HEK293 (cell line): ENCODE data around the gene BAIAP2.

ENCODE experiments used
- CTCF ChIP-seq: fragments of 450-650 bp; formaldehyde crosslinking; IDR thresholded peaks from 2 replicates; pipeline ENCODE4 v1.5.1; 2016; ENCODE audit warnings: missing biosample characterization, missing genetic modification characterization
- GLIS1 ChIP-seq: fragments of 450-650 bp; formaldehyde crosslinking; IDR thresholded peaks from 2 replicates; pipeline ENCODE4 v1.5.1; 2016; ENCODE audit warnings: missing biosample characterization, missing genetic modification characterization
- PRDM10 ChIP-seq: fragments of 450-650 bp; formaldehyde crosslinking; IDR thresholded peaks from 2 replicates; pipeline ENCODE4 v1.5.1; 2016; ENCODE audit warnings: missing biosample characterization, missing genetic modification characterization
- SP3 ChIP-seq: fragments of 450-650 bp; formaldehyde crosslinking; IDR thresholded peaks from 2 replicates; pipeline ENCODE4 v1.5.1; 2016; ENCODE audit warnings: missing biosample characterization, missing genetic modification characterization
- YY1 ChIP-seq: fragments of 450-650 bp; formaldehyde crosslinking; IDR thresholded peaks from 2 replicates; pipeline ENCODE4 v1.5.1; 2018; ENCODE audit warnings: missing biosample characterization, missing genetic modification characterization
- ZBTB26 ChIP-seq: fragments of 450-650 bp; formaldehyde crosslinking; optimal IDR thresholded peaks from 2 replicates; pipeline ENCODE3; 2016; ENCODE audit warnings: missing biosample characterization, mild to moderate bottlenecking, missing genetic modification characterization
- ZBTB7A ChIP-seq: fragments of 450-650 bp; formaldehyde crosslinking; IDR thresholded peaks from 2 replicates; pipeline ENCODE4 v1.5.1; 2016; ENCODE audit warnings: low read depth, missing biosample characterization, missing genetic modification characterization
- ZBTB8A ChIP-seq: fragments of 450-650 bp; formaldehyde crosslinking; IDR thresholded peaks from 2 replicates; pipeline ENCODE4 v1.5.1; 2016; ENCODE audit warnings: missing biosample characterization, missing genetic modification characterization
- ZNF214 ChIP-seq: fragments of 450-650 bp; formaldehyde crosslinking; IDR thresholded peaks from 2 replicates; pipeline ENCODE4 v1.5.1; 2017; ENCODE audit warnings: missing biosample characterization, mild to moderate bottlenecking, missing genetic modification characterization, borderline replicate concordance
- ZNF24 ChIP-seq: fragments of 450-650 bp; formaldehyde crosslinking; IDR thresholded peaks from 2 replicates; pipeline ENCODE4 v1.5.1; 2016; ENCODE audit warnings: missing biosample characterization, missing genetic modification characterization
- ZNF416 ChIP-seq: fragments of 450-650 bp; formaldehyde crosslinking; IDR thresholded peaks from 2 replicates; pipeline ENCODE4 v1.5.1; 2016; ENCODE audit warnings: missing biosample characterization, missing genetic modification characterization
- ZNF600 ChIP-seq: fragments of 450-650 bp; formaldehyde crosslinking; IDR thresholded peaks from 2 replicates; pipeline ENCODE4 v1.5.1; 2016; ENCODE audit warnings: missing biosample characterization, missing genetic modification characterization
- TF ChIP-seq, protein P1 (sequence below): fragments of 450-650 bp; formaldehyde crosslinking; IDR thresholded peaks from 2 replicates; pipeline ENCODE4 v1.5.1; 2017; ENCODE audit warnings: missing biosample characterization, mild to moderate bottlenecking, missing genetic modification characterization, moderate library complexity

DNA sequence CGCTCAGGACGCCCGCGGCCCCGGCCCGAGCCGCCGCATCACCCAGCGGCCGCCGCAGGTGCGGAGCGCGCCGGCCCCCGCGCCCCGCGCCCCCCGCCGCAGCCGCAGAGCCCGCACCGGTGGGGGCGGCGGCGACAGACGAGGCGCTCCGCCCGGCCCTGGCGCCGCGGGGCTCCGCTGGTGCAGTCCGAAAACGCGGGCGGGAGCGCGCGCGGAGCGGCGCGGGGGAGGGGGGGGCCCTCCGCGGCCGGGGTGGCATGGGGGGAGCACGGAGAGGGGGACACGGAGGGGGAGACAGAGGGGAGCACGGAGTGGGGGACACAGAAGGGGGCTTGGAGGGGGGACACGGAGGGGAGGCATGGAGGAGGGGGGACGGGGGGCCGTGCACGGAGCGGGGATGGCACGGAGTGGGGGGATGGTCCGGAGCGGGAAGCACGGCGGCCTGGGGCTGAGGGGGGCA lies 131.1 kb downstream of the BAIAP2 start, which contains the start of gene AATK:
- TF ChIP-seq ZNF416, result no peak
- no peak for TF ChIP-seq YY1 (tag by site-specific recombination)
- no peak for TF ChIP-seq CTCF (tag by site-specific recombination)
- TF ChIP-seq GLIS1, result no peak
- TF ChIP-seq, protein P1, sequence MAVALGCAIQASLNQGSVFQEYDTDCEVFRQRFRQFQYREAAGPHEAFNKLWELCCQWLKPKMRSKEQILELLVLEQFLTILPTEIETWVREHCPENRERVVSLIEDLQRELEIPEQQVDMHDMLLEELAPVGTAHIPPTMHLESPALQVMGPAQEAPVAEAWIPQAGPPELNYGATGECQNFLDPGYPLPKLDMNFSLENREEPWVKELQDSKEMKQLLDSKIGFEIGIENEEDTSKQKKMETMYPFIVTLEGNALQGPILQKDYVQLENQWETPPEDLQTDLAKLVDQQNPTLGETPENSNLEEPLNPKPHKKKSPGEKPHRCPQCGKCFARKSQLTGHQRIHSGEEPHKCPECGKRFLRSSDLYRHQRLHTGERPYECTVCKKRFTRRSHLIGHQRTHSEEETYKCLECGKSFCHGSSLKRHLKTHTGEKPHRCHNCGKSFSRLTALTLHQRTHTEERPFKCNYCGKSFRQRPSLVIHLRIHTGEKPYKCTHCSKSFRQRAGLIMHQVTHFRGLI (tag by site-specific recombination), result no peak
- no peak for TF ChIP-seq ZBTB8A (tag by site-specific recombination)
- TF ChIP-seq ZBTB26 (tag by site-specific recombination), result no peak
- no peak for TF ChIP-seq ZNF214
- TF ChIP-seq ZBTB7A (tag by site-specific recombination), result no peak
- no peak for TF ChIP-seq PRDM10
- no peak for TF ChIP-seq ZNF24
- TF ChIP-seq SP3 (tag by site-specific recombination), result no peak
- no peak for TF ChIP-seq ZNF600 (tag by site-specific recombination)
